GM18511 (cell line): ENCODE results near the gene SRD5A1.
"Not testable (repeated sequence)": the region's sequence is repeated elsewhere in the genome, so short reads cannot be mapped to it uniquely, and the experiment has no call there.

Experiments
- ATAC-seq: cut with Tn5 transposase; IDR thresholded peaks from one replicate; pipeline ENCODE4 v1.9.1; 2021; ENCODE audit warnings: mild to moderate bottlenecking, moderate library complexity; ENCODE audit not compliant: unreplicated experiment

The SRD5A1 gene

DNA sequence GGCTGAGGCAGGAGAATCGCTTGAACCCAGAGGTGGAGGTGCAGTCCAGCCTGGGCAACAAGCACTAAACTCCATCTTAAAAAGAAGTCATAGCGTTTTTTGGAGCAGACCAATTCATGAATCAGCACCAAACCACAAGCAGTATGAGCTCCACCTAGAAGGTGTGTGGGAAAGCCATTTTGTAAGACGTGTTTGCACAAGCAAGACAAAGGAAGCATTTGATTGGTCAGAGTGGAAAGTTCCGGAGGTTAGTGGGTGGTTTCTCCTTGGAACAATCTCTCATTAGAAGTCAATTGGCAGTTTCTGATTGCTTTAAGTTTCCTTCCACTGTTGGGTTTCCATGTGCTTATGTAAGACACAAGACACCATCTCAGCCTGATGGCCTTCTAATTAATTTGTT is 5.0 kb downstream of the SRD5A1 start:
- ATAC-seq: no peak

DNA sequence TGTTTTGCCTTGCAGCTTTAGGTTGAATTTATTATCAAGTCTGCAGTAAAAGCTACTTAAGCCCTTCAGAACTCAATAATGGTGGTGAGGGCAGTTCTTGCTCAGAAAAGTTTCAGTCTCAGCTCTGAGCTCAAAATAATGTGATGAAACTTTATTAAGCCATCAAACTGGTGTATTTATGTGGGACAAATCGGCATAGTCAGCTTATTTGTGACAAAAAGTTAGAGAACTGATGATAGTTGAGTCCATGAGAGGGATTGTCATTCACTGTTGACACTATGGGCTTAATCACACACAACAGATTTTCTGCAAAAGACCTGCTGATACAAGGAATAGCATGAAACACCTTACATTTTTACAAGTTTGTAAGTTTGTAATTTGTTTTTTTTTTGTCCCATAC is 9.4 kb downstream of the SRD5A1 start:
- ATAC-seq: no peak

DNA sequence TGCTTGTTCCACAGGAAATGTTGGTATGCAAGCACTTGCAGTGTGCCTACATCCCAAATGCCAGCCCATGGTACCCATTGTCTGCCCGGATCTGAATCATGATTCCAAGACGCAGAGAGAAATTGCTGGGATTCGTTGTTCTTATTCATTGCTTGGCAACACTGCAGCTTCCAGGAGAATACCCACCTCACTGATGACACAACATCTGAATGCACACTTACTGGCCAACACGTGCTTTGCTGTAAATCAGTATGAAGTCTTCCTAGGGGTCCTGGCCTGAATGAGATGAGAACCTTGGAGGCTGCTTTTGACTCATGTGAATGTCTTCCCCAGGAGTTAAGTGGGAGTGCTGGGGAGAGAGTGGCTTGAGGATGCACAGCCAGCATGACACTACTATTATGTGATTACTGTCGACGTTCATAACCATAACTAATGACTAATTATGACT is 11.6 kb downstream of the SRD5A1 start:
- ATAC-seq: no peak

DNA sequence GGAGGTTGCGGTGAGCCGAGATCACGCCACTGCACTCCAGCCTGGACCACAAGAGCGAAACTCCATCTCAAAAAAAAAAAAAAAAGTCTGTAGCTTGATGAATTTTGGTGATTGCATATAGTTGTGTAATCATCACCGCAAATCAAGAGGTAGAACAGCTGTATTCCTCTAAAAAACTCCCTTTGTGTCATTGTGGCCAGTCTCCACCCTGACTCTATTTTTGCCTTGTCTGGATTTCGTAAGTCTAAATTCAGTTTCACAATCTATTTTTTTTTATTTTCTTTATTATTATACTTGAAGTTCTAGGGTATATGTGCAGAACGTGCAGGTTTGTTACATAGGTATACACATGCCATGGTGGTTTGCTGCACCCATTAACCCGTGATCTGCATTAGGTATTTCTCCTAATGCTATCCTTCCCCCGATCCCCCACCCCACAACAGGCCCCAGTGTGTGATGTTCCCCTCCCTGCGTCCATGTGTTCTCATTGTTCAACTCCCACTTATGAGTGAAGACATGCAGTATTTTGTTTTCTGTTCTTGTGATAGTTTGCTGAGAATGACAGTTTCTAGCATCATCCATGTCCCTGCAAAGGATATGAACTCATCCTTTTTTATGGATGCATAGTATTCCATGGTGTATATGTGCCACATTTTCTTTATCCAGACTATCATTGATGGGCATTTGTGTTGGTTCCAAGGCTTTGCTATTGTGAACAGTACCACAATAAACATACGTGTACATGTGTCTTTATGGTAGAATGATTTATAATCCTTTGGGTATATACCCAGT is 12.5 kb downstream of the SRD5A1 start:
- ATAC-seq: not testable (repeated sequence)

DNA sequence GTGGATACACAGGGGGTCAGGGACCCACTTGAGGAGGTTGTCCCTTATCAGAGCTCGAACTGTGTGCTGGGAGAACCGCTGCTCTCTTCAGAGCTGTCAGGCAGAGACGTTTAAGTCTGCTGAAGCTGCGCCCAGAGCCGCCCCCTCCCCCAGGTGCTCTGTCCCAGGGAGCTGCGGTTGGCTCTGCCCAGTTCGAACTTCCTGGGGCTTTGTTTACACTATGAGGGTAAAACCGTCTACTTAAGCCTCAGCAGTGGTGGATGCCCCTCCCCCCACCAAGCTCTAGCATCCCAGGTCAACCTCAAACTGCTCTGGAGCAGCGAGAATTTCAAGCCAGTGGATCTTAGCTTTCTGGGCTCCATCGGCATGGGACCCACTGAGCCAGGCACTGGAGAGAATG is 15.9 kb downstream of the SRD5A1 start:
- ATAC-seq: no peak

DNA sequence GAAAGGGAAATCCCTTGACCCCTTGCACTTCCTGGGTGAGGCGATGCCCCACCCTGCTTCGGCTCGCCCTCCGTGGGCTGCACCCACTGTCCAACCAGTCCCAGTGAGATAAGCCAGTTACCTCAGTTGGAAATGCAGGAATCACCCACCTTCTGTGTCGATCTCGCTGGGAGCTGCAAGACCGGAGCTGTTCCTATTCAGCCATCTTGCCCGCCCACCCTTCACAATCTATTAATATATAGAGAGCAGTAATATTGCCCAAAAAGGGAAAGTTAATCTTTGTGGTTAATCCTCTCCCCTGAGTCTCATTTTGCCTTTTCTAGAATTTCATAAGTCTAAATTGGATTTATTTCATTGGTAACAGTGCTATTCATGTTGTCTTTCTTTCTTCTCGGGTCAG is 16.4 kb downstream of the SRD5A1 start:
- ATAC-seq: no peak

DNA sequence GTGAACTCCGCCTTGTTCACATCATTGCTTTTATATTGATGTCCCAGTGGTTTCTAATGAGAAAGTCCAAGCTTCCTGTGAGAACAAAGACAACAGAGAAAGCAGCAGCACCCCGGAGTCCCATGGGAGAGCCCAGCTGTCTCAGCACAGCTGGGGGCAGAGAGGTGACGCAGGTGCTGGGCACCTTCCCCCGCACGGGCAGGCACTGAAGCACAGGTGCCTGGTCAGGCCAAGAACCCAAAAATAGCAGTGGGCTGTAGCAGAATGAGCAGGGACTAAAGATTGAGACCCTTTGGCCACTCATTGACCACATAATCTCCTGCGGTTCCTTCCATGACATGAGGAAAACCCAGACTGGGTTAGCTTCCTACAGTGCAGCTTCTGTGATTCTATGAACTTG is 18.8 kb downstream of the SRD5A1 start:
- peak; percentile 95 for ATAC-seq

DNA sequence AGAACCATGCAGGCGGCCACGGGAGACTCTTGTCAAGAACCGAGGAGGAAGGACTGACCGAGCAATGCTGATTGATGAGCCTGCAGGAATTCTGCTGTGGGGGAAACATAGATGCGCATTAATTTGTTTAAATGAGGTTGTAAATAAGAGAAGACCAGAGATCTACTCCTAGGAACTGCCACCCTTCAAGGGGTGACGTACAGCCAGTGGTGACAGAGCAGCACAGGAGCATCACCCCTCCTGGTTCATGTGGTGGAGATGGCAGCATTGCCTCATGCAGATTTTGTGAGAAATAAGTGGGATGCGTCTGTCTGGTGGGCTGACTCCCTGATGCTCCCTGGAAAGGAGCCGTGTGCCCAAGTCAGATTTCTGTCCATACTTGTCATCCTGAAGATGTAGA is 22.2 kb downstream of the SRD5A1 start:
- no peak for ATAC-seq

DNA sequence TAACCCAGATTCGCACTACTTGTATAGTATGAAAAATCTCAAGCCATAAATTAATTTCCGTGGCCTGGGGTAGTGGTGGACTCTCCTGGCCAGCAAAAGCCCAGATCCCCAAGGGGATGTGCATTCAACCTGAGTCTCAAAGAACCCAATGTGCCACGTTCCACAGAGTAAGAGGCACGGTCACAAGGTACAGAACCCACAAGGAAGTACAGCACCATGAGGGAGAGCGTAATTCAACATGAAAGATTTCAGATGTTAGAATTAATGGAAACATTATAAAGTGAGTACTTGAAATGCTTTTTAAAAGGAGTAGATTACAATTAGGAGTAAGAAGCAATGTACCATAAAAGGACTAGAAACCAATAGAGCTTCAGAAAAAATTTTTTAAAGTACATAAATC is 23.4 kb downstream of the SRD5A1 start:
- ATAC-seq: no peak

DNA sequence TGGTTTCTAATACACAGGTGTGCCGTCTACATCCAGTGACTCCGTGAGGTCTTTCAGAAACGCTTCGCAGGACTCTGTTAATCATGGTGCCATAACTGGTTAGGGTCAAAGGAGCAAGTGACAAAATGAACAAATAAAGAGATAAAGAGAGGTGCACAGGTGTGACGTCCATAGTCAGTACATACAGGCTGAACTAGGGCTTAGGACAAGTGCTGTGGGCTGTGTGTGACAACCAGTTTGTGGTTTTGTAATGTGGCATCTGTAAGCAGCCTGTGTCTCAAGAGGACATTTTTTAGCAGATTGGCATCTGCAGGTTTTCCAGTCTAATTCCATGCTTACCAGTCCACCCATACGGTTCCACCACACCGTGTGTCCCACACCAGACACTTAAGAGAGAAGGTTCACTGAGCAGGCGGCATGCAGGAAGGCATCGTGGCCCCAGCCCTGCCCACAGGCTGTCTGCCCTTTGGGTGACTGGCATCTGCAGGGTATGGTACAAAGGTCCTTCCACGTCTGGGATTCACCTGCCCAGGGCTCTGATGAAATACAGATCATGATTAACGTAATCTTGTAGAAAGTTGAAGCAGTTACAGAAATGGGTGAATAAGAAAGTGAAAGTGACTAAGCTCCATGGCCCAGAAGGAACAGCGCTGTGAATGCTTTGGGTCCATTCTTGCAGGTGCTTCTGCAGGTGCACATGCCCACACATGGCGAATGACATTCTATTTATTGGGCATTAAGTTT is 26.9 kb downstream of the SRD5A1 start:
- peak; percentile 78 for ATAC-seq

DNA sequence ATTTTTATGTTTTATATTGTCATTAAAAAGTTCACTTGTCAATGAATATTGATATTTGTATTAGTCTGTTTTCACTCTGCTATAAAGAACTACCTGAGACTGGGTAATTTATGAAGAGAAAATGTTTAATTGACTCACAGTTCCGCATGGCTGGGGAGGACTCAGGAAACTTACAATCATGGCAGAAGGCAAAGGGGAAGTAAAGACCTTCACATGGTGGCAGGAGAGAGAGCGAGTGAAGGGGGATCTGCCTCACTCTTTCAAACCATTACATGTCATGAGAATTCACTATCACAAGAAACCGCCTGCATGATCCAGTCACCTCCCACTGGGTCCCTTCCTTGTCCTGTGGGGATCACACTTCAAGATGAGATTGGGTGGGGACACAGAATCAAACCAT is 27.4 kb downstream of the SRD5A1 start:
- ATAC-seq: peak; percentile 55

DNA sequence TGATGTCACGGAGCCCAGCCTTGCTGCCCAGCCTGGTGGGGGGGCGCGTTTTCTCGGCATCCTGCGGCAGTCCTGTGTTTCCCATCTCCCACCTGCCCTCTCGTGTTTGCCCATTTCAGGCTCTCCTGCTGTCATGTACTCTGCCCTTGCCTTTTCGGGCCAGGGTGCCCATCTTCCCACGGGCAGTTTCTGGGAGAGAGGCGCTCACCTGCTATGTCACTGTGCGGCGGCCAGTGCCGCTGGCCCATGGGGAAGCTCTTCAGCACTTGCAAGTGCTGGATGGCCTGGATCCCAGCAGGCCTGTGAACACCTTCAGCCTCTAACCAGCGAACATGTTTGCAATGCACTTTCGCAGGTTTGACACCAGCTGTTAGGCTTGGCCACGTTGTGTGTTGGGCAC is 33.5 kb downstream of the SRD5A1 start:
- ATAC-seq: no peak

DNA sequence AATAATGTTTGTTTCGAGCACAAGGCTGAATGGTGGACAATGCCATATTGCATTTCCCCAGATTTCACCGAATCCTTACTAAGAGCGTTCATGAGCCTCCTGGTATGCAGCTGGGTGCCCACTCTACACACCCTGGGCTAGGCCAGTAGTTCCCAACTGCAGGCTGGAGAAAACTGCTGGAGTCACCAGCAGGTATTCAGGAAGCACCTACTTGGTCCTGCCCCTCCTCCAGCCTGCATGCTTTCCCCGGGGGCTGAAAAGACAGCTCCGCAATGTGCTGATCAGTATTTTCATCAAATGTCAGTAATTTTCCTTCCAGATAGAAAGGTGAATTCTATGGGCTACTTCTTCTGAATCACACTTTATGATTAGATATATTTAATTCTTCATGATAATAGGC is 34.4 kb downstream of the SRD5A1 start:
- ATAC-seq: no peak

DNA sequence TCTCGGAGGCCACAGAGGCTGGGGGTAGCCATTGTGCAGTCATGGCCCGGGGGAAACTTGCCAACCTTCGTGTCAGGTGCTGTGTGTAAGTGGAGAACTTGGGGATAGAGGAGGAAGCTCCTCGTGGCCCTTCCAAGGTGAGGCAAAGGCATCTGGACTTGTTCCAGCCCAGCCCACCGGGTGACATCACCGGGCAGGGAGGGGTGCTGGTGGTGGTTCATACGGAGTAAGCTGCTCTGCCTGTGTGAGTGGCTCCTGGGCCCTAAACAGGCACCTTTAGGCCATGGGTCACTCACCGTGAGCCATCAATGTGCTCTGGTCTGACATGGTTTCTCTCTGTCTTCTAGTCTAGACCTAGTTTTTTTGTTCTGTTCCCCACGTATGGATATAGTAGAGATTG is 35.5 kb downstream of the SRD5A1 start:
- not testable (repeated sequence) for ATAC-seq

DNA sequence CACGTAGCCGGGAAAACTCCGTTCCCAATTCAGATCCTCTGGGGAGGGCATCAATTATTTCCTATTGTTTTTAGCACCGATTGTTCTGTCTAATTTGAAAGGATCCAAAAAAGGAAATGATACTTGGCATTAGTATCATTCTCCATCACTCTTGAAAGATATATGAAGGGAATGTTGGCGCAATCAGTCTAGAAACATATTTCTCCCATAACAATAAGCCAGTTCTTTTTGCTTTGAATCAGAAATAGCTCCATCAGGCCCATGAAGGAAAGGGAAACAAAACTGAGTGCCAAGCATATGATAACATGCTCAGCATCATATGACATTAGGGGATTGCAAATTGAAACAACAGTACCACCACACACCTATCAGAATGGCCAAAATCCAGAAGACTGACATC is 39.8 kb downstream of the SRD5A1 start:
- no peak for ATAC-seq

DNA sequence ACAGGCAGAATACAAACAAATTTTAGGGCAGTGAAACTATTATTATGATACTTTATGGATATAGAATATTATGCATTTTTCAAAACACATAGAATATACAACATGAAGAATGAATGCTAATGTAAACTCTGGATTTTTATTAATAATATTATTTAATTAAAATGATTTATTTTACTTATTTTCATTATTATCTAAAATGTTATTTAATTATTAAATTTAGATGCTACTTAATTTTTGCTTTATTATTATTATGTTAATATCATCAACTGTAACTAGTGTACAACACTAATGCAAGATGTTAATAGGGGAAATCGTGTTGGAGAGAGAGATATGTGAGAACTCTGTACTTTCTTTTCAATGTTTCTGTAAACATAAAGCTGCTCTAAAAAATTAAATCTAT is 40.7 kb downstream of the SRD5A1 start:
- ATAC-seq: no peak

DNA sequence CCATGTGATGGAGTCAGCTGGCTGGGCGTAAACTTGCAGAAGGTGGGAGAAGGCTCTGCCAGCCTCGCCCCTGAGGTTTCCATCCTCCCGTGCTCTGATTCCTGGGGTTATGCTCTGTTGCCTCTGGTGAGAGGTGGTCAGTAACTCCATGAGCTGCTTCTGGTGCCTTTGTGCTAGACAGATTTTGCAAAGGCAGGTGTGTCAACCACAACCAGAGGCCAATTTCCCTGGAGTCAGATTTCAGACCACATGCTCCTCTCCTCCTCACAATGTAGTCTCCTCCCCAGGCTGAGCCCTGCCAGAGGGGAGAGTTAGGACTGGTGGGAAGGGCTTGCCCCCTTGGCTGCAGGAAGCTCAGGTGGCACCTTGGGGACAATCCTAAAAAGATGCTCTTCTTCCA is 41.2 kb downstream of the SRD5A1 start:
- ATAC-seq: no peak

DNA sequence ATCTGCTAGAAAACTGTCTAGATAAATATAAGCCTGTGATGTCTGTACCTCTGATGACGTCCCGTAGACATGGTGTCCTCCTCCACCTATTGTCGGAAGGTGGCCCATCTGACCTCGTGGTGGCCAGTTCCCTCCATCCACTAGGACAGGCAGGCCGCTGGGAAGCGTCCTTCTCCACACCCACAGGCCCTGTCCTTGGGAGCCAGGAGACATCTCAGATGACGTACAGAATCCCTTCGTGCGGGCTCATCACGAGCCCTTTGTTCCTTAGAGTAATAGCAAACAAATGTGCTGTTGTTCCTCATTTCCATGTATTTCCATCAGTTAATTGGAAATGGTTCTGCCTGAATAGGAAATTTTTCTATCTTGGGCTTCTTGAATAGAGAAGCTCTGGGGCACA is 41.6 kb downstream of the SRD5A1 start:
- no peak for ATAC-seq

DNA sequence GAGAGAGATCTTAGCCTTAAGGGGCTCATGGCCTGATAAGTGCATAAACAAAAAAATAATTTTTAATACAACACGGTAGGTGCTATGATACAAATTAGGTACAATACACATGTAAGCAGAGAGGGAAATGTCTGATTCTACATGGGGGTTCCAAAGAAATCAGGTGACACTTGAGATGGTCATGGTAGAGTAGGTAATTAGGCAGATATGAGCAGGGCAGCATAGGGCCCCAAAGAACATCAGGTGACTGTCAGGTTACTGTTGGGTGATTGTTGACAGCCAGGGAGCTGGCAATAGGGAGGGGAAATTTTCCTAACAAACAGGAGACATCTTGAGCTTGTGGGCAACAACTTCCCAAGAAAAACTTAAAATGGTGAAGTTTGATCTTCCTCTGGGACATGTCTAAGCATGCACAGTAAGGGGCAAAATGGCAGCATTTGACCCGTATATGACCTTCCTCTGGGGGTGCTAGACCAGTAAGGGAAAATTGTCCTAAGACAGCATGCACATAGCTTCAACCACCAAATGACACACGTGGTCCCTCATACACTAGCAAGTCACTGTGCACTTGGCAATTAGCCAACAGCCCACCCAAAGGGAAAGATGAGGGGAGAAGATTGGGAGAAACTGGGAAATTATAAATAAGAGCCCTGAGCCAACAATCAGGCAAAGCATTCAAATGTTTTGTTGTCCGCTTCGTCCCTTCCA is 42.7 kb downstream of the SRD5A1 start:
- ATAC-seq: no peak

DNA sequence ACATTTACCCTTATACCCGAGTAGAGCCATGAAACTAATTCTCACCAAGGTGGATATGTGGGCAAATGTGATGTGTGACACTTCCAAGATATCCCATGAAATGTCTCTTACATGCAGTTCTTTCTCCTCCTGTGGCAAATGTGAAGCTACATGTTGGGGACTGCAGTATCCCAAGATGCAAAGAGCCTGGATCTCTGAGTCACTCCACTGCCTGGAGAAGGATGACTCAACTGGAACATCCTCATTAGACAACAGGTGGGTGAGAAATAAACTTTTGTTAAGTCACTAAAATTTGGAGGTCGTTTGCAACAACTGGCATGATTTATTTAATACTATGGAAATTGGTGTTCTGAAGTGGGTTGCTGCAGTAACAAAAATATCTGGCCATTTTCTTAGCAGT is 43.5 kb downstream of the SRD5A1 start:
- no peak for ATAC-seq

DNA sequence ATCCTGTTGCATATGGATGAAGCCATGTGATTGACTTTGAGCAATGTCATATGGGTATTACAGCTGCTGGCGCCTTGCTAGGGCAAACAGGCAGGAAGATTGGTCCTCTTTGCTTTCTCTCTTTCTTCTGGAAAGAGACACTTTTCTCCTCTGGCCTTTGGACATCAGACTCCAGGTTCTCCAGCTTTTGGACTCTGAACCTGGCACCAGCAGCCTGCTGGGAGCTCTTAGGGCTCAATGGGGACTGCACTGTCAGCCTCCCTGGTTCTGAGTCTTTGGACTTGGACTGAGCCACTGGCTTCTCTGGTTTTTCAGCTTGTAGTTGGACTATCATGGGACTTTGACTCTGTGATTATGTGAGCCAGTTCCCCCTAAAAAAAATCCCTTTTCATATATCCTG is 45.1 kb downstream of the SRD5A1 start:
- ATAC-seq: no peak

DNA sequence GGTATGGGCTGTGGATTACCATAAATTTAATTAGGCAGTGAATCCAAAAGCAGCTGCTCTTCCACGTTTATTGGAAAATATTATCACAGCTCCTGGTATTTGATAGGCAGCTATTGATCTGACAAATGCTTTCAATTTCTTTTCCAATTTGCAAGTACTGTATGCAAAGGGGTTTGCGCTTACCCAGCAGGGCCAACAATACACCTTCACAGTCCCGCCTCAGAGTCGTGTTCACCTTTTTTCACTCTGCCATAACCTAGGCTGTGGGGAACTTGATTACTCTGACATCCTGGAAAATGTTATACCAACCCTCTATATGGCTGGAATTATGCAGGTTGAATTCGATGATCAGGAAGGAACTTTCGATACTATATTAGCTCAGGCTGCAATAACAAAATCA is 47.7 kb downstream of the SRD5A1 start:
- no peak for ATAC-seq
